ENCODE data around the gene ABHD14A.

DNA sequence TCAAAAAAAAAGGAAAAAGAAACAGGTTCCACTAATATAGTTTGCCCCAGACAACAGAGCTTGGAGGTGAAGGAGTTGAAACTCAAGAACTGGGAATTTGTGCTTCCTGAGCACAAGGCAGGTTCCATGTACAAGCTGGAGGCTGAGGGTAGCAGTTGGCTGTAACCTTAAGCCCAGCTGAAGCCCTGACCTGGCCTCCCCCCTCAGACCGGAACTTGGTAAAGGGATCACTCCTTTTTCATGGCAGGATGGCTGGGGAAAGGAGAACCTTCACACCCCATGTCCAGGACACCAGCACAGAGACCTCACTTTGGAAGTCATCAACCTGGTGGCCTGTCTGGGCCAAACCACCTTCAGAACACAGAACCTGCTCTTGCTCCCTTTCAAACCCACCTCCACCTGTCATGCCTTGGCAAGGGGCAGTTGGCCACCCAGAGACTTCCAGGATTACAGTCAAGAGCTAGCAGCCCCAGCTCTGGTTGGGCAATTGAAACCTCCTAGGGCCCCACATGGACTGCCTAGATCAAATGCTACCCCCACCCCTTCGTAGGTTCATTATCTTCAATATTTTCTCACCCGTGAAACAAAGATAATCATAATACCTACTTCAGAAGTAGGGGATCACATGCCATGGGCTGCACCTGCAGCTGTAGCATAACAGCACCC is 17.3 kb downstream of the ABHD14A start:
- TF ChIP-seq, protein P1, sequence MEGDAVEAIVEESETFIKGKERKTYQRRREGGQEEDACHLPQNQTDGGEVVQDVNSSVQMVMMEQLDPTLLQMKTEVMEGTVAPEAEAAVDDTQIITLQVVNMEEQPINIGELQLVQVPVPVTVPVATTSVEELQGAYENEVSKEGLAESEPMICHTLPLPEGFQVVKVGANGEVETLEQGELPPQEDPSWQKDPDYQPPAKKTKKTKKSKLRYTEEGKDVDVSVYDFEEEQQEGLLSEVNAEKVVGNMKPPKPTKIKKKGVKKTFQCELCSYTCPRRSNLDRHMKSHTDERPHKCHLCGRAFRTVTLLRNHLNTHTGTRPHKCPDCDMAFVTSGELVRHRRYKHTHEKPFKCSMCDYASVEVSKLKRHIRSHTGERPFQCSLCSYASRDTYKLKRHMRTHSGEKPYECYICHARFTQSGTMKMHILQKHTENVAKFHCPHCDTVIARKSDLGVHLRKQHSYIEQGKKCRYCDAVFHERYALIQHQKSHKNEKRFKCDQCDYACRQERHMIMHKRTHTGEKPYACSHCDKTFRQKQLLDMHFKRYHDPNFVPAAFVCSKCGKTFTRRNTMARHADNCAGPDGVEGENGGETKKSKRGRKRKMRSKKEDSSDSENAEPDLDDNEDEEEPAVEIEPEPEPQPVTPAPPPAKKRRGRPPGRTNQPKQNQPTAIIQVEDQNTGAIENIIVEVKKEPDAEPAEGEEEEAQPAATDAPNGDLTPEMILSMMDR (IDR thresholded peaks at IDR 0.05) = no peak
- TF ChIP-seq POLR2A (IDR thresholded peaks at IDR 0.05) = no peak
